C4-2B (cell line): Measurements from ENCODE around the gene TICAM2.

Experiments
- H3K27ac ChIP-seq: fragments of 450-650 bp; 2 replicates; pipeline ENCODE4 v1.5.1; 2017
- ZFX ChIP-seq: fragments of 450-650 bp; IDR thresholded peaks from 2 replicates; pipeline ENCODE4 v1.6.1; 2017
- TF ChIP-seq, protein P1 (sequence below): fragments of 450-650 bp; conservative IDR thresholded peaks from 2 replicates; pipeline ENCODE4 v1.5.1; 2017; ENCODE audit warnings: mild to moderate bottlenecking

Gene TICAM2

DNA sequence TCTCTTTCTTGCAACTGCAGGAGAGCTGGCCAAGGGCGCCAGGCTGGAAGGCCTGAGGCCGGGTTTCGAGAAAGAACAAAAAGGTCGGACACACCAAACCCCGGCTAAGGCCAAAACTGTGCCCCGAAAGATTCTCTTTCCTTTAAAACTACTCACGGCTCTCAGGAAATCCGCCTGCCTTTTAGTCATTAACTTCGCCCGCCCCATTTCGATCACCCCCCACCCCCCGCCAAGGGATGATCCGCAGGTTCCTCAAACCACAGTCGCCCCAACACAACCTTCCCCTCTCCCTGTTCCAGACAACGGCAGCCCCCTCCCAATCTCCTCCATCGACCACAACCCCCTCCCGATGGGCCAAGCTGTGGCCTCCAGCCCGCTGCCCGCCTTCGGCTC, 58.2 kb downstream of the TICAM2 start:
- TF ChIP-seq, protein P1, sequence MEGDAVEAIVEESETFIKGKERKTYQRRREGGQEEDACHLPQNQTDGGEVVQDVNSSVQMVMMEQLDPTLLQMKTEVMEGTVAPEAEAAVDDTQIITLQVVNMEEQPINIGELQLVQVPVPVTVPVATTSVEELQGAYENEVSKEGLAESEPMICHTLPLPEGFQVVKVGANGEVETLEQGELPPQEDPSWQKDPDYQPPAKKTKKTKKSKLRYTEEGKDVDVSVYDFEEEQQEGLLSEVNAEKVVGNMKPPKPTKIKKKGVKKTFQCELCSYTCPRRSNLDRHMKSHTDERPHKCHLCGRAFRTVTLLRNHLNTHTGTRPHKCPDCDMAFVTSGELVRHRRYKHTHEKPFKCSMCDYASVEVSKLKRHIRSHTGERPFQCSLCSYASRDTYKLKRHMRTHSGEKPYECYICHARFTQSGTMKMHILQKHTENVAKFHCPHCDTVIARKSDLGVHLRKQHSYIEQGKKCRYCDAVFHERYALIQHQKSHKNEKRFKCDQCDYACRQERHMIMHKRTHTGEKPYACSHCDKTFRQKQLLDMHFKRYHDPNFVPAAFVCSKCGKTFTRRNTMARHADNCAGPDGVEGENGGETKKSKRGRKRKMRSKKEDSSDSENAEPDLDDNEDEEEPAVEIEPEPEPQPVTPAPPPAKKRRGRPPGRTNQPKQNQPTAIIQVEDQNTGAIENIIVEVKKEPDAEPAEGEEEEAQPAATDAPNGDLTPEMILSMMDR = no peak
- no peak for TF ChIP-seq ZFX
- H3K27ac ChIP-seq = peak overlapping the region; percentile 90

DNA sequence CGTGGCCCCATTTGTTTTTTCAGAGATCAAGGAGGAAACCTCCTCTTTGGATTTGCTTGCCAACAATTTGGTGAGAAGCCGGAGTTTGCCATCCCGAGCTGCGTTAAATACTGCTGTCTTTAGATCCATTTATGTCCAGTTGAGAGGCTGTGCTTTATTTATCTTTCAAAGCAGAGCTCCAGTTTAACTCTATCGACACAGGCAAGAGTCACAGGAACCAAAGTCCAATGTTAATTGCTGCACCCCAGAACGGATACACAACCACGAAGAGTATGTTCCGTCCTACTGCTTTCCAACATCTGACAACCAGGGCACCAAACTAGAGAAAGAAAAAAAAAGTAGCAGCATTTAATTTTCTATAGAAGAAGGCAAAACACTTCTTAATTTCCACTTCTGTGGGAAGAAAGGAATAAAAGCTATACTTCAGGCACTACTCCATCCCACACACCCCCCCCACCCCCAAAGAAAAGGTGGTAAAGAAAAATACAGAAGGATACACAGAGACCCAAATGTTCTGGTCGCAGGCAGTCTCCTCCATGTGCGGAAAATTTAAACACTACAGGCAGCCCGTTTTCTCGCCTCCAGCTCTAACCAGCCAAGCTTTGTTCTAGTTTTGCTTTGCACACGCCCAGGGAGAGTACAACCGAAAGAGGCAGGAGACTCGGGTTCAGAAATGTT, 58.8 kb downstream of the TICAM2 start:
- H3K27ac ChIP-seq = peak overlapping the region; percentile 90
- TF ChIP-seq ZFX = no peak
- TF ChIP-seq, protein P1 = no peak

DNA sequence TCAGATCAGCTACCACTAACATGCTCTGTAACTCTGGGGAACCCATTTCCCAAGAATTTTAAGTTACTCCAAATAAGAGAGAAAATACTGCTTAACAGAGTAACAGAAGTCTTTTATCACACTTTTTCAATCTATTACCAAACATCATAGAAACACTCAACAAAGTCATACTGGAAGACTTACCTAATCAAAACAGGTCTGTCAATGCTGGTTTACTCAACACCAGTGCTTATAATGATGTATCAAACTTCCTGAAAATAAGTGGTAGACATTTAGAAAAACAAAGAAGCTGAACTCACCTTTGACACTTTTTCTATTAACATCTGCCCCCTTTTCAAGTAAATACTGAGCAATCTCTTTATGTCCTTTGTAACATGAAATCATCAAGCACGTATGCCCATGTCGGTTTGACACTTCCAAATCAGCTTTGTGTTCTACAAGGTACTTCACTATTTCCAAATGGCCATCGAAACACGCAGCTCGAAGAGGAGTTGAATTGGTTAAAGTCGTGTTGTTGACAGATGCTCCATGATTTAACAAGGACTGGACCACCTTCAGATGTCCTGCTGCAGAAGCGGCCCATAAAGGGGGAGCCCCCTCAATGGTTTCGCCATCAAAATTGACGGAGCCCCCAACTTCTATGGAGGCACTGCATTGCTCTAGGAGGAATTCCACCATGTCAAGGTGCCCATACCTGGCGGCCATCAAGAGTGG, 59.5 kb downstream of the TICAM2 start:
- peak overlapping the region; percentile 90 for H3K27ac ChIP-seq
- TF ChIP-seq, protein P1 = no peak
- no peak for TF ChIP-seq ZFX

DNA sequence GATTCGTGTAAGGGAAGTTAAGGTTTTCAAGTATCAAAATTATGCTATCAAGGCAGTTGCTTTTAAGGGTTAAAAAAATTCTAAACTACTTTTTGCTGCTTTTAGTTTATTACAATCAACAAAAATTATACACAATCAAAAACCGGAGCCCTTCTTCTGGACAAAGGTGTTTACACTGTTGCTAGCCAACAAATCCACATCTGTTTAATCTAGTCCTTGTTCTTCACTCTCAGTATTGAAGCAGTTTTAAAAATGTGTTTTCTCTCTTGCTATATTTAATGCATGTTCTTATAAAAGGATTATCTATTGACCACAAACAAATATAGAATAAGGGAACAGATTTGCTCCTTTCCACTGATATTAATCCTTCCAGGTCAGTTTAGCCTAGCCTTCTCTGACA, 60.2 kb downstream of the TICAM2 start:
- TF ChIP-seq ZFX = no peak
- TF ChIP-seq, protein P1 = no peak
- no peak overlapping the region for H3K27ac ChIP-seq

DNA sequence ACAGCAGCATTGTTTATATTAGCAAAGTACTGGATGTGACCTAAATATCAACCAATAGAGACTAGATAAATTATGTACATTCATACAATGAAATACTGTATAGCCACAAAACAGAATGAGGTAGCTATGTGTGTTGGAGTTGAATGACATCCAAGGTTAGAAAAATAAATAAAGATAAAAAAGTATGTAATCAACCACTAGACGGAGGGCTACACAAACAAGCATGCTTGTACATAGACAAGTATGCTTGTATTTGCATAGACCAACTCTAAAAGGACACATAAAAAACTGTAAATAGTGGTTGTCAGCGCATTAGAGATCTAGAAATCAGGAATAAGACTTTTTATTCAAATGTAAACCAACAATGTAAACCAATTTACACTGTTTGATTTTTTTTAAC, 60.7 kb downstream of the TICAM2 start:
- H3K27ac ChIP-seq = no peak overlapping the region
- TF ChIP-seq, protein P1 = peak; percentile 18; the same call in 1 of the 2 replicates
- TF ChIP-seq ZFX = no peak

DNA sequence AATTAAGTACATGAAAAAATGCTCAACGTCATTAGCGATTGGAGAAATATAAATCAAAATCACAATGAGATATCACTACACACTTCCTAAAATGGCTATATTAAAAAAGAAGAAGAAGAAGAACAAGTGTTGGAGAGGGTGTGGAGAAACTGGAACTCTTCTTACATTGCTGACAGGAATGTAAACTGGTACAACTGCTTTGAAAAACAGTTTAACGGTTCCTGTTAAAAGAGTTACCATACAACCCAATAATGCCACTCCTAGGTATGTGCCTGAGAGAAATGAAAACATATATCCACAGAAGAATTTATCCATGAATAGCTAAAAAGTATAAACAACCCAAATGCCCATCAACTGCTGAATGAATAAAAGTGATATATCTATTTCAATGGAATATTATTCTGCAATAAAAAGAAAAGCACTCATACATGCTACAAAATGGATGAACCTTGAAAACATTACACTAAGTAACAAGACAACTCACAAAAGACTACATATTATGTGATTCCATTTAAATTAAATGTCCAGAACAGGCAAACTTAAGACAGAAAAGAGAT, 66.7 kb downstream of the TICAM2 start:
- no peak for TF ChIP-seq ZFX
- TF ChIP-seq, protein P1 = no peak
- H3K27ac ChIP-seq = no peak overlapping the region

DNA sequence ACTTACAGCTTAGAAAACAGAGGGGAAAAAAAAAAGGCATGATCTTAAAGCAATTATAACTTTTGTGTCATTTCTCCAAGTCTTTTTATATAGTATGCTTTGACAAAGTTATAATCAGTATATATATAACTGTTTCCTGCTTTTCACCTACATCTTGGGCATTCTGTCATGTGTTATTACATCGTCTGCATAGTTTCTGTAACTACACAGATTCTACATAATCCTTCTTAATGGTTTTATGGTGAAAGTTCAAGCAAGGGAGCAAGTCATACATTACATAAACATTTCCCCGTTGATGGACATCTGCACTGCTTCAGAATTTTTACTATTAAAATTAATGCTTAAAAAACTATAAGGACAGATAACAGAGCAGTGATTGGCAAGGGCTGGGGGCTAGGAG, 69.8 kb downstream of the TICAM2 start:
- no peak overlapping the region for H3K27ac ChIP-seq
- TF ChIP-seq ZFX = no peak
- TF ChIP-seq, protein P1 = no peak
